ENCODE measurements around the gene MRGPRE. TPM values are rescaled to one million over a fixed set of nuclear protein-coding genes. Genes with fewer than 3 reads are reported as not detected.

MRGPRE gene
- total RNA-seq, 1 experiment from 2014 or later: not detected

- Mint-ChIP-seq H3K9me3 (no peaks in the 10 kb centered on the region), H3K4me1 (peaks cover 30% of the 10 kb centered on the region), H3K4me3 (no peak overlapping the region), H3K27me3 (ENCODE audit: low read depth) (no peaks in the 10 kb centered on the region), H3K27ac (no peak overlapping the region), H3K36me3 (no peaks in the 10 kb centered on the region)
- CTCF ChIA-PET: interaction anchor here (2.1 kb wide), 1 partner anchor 182 kb away, joined by 9 read pairs; no protein-coding TSS in a partner anchor
- POLR2A ChIA-PET: no interaction called here
- ATAC-seq (no peak), DNase-seq (ENCODE audit: low spot score) (no peak)
- TF ChIP-seq ZSCAN18 (CRISPR knock-in tag; IDR thresholded peaks at IDR 0.05) (no peak), ATF3 (CRISPR knock-in tag; conservative IDR thresholded peaks at IDR 0.05) (no peak), CBFB (CRISPR knock-in tag; IDR thresholded peaks at IDR 0.05; ENCODE audit: low read depth) (no peak), FOXP4 (CRISPR knock-in tag; IDR thresholded peaks at IDR 0.05) (no peak), PRRX2 (CRISPR knock-in tag; IDR thresholded peaks at IDR 0.05) (no peak), OVOL2 (CRISPR knock-in tag; IDR thresholded peaks at IDR 0.05; ENCODE audit: borderline replicate concordance) (no peak), IRF1 (CRISPR knock-in tag; IDR thresholded peaks at IDR 0.05) (no peak), SMAD4 (CRISPR knock-in tag; IDR thresholded peaks at IDR 0.05) (no peak), NFYB (CRISPR knock-in tag; conservative IDR thresholded peaks at IDR 0.05; ENCODE audit: low read depth) (no peak), TP53 (CRISPR knock-in tag; IDR thresholded peaks at IDR 0.05) (no peak), CDX4 (CRISPR knock-in tag; IDR thresholded peaks at IDR 0.05; ENCODE audit: borderline replicate concordance) (no peak), ELF4 (CRISPR knock-in tag; IDR thresholded peaks at IDR 0.05; ENCODE audit: low read depth) (no peak), ARID4B (CRISPR knock-in tag; IDR thresholded peaks at IDR 0.05; ENCODE audit: borderline replicate concordance) (no peak)
- TF ChIP-seq, protein P1, sequence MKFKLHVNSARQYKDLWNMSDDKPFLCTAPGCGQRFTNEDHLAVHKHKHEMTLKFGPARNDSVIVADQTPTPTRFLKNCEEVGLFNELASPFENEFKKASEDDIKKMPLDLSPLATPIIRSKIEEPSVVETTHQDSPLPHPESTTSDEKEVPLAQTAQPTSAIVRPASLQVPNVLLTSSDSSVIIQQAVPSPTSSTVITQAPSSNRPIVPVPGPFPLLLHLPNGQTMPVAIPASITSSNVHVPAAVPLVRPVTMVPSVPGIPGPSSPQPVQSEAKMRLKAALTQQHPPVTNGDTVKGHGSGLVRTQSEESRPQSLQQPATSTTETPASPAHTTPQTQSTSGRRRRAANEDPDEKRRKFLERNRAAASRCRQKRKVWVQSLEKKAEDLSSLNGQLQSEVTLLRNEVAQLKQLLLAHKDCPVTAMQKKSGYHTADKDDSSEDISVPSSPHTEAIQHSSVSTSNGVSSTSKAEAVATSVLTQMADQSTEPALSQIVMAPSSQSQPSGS (CRISPR knock-in tag; IDR thresholded peaks at IDR 0.05; ENCODE audit: borderline replicate concordance, low read depth): no peak
- TF ChIP-seq, protein P2, sequence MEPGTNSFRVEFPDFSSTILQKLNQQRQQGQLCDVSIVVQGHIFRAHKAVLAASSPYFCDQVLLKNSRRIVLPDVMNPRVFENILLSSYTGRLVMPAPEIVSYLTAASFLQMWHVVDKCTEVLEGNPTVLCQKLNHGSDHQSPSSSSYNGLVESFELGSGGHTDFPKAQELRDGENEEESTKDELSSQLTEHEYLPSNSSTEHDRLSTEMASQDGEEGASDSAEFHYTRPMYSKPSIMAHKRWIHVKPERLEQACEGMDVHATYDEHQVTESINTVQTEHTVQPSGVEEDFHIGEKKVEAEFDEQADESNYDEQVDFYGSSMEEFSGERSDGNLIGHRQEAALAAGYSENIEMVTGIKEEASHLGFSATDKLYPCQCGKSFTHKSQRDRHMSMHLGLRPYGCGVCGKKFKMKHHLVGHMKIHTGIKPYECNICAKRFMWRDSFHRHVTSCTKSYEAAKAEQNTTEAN (CRISPR knock-in tag; IDR thresholded peaks at IDR 0.05): no peak
Measured at GRCh38 chr11:3225826-3226750, 6.1 kb downstream of the MRGPRE start.

All from WTC11 (cell line).